ENCODE results near the gene RRP15.

Gene RRP15

GRCh38 chr1:218364028-218364710 lies 79.1 kb downstream of the RRP15 start:
- DNase-seq (ENCODE audit: low read depth): peak; percentile 26
- no peak overlapping the region for H3K4me3 ChIP-seq (ENCODE audit: low read depth, low read length)
- TF ChIP-seq CTCF (conservative IDR thresholded peaks at IDR 0.05; ENCODE audit: low read depth, low read length): no peak

- DNase-seq (ENCODE audit: low read depth): peak; percentile 36
- TF ChIP-seq CTCF (conservative IDR thresholded peaks at IDR 0.05; ENCODE audit: low read depth, low read length): no peak
- H3K4me3 ChIP-seq (ENCODE audit: low read depth, low read length): no peak overlapping the region
Observed at GRCh38 chr1:218365226-218365999, 80.3 kb downstream of the RRP15 start.

- no peak for TF ChIP-seq CTCF (conservative IDR thresholded peaks at IDR 0.05; ENCODE audit: low read depth, low read length)
- no peak overlapping the region for H3K4me3 ChIP-seq (ENCODE audit: low read depth, low read length)
- DNase-seq (ENCODE audit: low read depth): peak; percentile 64
Observed at GRCh38 chr1:218366322-218367052, 81.4 kb downstream of the RRP15 start.

GRCh38 chr1:218367118-218367517 lies 82.0 kb downstream of the RRP15 start:
- no peak for TF ChIP-seq CTCF (conservative IDR thresholded peaks at IDR 0.05; ENCODE audit: low read depth, low read length)
- no peak overlapping the region for H3K4me3 ChIP-seq (ENCODE audit: low read depth, low read length)
- peak; percentile 53 for DNase-seq (ENCODE audit: low read depth)

- H3K4me3 ChIP-seq (ENCODE audit: low read depth, low read length): no peak overlapping the region
- DNase-seq (ENCODE audit: low read depth): no peak
- no peak for TF ChIP-seq CTCF (conservative IDR thresholded peaks at IDR 0.05; ENCODE audit: low read depth, low read length)
Observed at GRCh38 chr1:218368686-218369085, 83.6 kb downstream of the RRP15 start.

GRCh38 chr1:218369688-218370511 lies 84.8 kb downstream of the RRP15 start:
- peak; percentile 83 for DNase-seq (ENCODE audit: low read depth)
- TF ChIP-seq CTCF (conservative IDR thresholded peaks at IDR 0.05; ENCODE audit: low read depth, low read length): no peak
- H3K4me3 ChIP-seq (ENCODE audit: low read depth, low read length): no peak overlapping the region
